HEK293 (cell line): ENCODE results near the gene TLE6.
A peak's percentile ranks its signal among the peaks of the same experiment; 100 is the strongest.
"Not testable (repeated sequence)": the region's sequence is repeated elsewhere in the genome, so short reads cannot be mapped to it uniquely, and the experiment has no call there.

ENCODE experiments used
- CTCF ChIA-PET: fragments of 350-600 bp; formaldehyde crosslinking; extraction: SDS; loops from one replicate; lab custom pipeline; 2021; ENCODE audit warnings: antibody characterized with exemption; lab: Yijun Ruan, JAX
- POLR2A ChIA-PET: fragments of 300-600 bp; formaldehyde crosslinking; extraction: SDS; loops from one replicate; lab custom pipeline; 2020; ENCODE audit warnings: antibody characterized with exemption, inconsistent platforms; lab: Yijun Ruan, JAX
- H3K27ac ChIP-seq: fragments of 200-500 bp; sonication (Bioruptor generic); 2 replicates; pipeline ENCODE4 v1.5.1; 2014; ENCODE audit warnings: low read depth, low read length, control low read depth, inconsistent platforms; ENCODE audit errors: extremely low read depth
- H3K36me3 ChIP-seq, 2 experiments: fragments of 200-500 bp in 1 of 2; sonication (Bioruptor generic) in 1 of 2; 1 replicate in 1 of 2; 2 replicates in 1 of 2; pipeline ENCODE4 v1.5.1; 2014 to 2017; ENCODE audit warnings: inconsistent platforms in 2 of 2, low read length in 2 of 2; ENCODE audit not compliant: control insufficient read depth in 2 of 2, insufficient read depth in 1 of 2
- H3K4me1 ChIP-seq: fragments of 200-500 bp; sonication (Bioruptor generic); 2 replicates; pipeline ENCODE4 v1.5.1; 2014; ENCODE audit warnings: mild to moderate bottlenecking, low read length, inconsistent platforms; ENCODE audit not compliant: control insufficient read depth, insufficient read depth
- H3K4me3 ChIP-seq: 2 replicates; pipeline ENCODE4 v1.5.1; 2011; ENCODE audit warnings: low read depth, mild to moderate bottlenecking, control low read depth, low read length, moderate library complexity
- H3K9me3 ChIP-seq: fragments of 200-500 bp; sonication (Bioruptor generic); 2 replicates; pipeline ENCODE4 v1.5.1; 2014; ENCODE audit warnings: low read depth, low read length, inconsistent platforms; ENCODE audit not compliant: control insufficient read depth, insufficient read depth
- BCL11B ChIP-seq: fragments of 450-650 bp; formaldehyde crosslinking; IDR thresholded peaks from 2 replicates; pipeline ENCODE4 v1.5.1; 2016; ENCODE audit warnings: low read depth, missing biosample characterization, missing genetic modification characterization
- GFI1B ChIP-seq: fragments of 450-650 bp; formaldehyde crosslinking; IDR thresholded peaks from 2 replicates; pipeline ENCODE4 v1.5.1; 2016; ENCODE audit warnings: missing biosample characterization, missing genetic modification characterization
- GLIS1 ChIP-seq: fragments of 450-650 bp; formaldehyde crosslinking; IDR thresholded peaks from 2 replicates; pipeline ENCODE4 v1.5.1; 2016; ENCODE audit warnings: missing biosample characterization, missing genetic modification characterization
- PRDM2 ChIP-seq: fragments of 450-650 bp; formaldehyde crosslinking; IDR thresholded peaks from 2 replicates; pipeline ENCODE4 v1.5.1; 2016; ENCODE audit warnings: missing biosample characterization, missing genetic modification characterization, borderline replicate concordance
- PRDM4 ChIP-seq: fragments of 450-650 bp; formaldehyde crosslinking; IDR thresholded peaks from 2 replicates; pipeline ENCODE4 v1.5.1; 2017; ENCODE audit warnings: missing biosample characterization, missing genetic modification characterization
- YY1 ChIP-seq: fragments of 450-650 bp; formaldehyde crosslinking; IDR thresholded peaks from 2 replicates; pipeline ENCODE4 v1.5.1; 2018; ENCODE audit warnings: missing biosample characterization, missing genetic modification characterization
- ZBTB6 ChIP-seq: fragments of 450-650 bp; formaldehyde crosslinking; IDR thresholded peaks from 2 replicates; pipeline ENCODE4 v1.5.1; 2017; ENCODE audit warnings: missing biosample characterization, missing genetic modification characterization
- ZEB2 ChIP-seq: fragments of 450-650 bp; formaldehyde crosslinking; IDR thresholded peaks from 2 replicates; pipeline ENCODE4 v1.5.1; 2016; ENCODE audit warnings: missing biosample characterization, missing genetic modification characterization
- ZFP41 ChIP-seq: fragments of 450-650 bp; formaldehyde crosslinking; IDR thresholded peaks from 2 replicates; pipeline ENCODE4 v1.5.1; 2016; ENCODE audit warnings: missing biosample characterization, missing genetic modification characterization, borderline replicate concordance
- ZIC2 ChIP-seq: fragments of 450-650 bp; formaldehyde crosslinking; IDR thresholded peaks from 2 replicates; pipeline ENCODE4 v1.5.1; 2016; ENCODE audit warnings: missing biosample characterization, missing genetic modification characterization
- ZNF341 ChIP-seq: fragments of 450-650 bp; formaldehyde crosslinking; IDR thresholded peaks from 2 replicates; pipeline ENCODE4; 2016; ENCODE audit warnings: low read depth, missing biosample characterization, missing genetic modification characterization
- ZNF404 ChIP-seq: fragments of 450-650 bp; formaldehyde crosslinking; IDR thresholded peaks from 2 replicates; pipeline ENCODE4 v1.5.1; 2017; ENCODE audit warnings: missing biosample characterization, missing genetic modification characterization
- ZNF488 ChIP-seq: fragments of 450-650 bp; formaldehyde crosslinking; IDR thresholded peaks from 2 replicates; pipeline ENCODE4 v1.5.1; 2016; ENCODE audit warnings: missing biosample characterization, missing genetic modification characterization
- ZNF747 ChIP-seq: fragments of 450-650 bp; formaldehyde crosslinking; IDR thresholded peaks from 2 replicates; pipeline ENCODE4 v1.5.1; 2016; ENCODE audit warnings: missing biosample characterization, missing genetic modification characterization
- ZNF768 ChIP-seq: fragments of 450-650 bp; formaldehyde crosslinking; IDR thresholded peaks from 2 replicates; pipeline ENCODE4 v1.5.1; 2018; ENCODE audit warnings: missing biosample characterization, mild to moderate bottlenecking, missing genetic modification characterization
- ZSCAN4 ChIP-seq: fragments of 450-650 bp; formaldehyde crosslinking; IDR thresholded peaks from 2 replicates; pipeline ENCODE4 v1.5.1; 2017; ENCODE audit warnings: missing biosample characterization, missing genetic modification characterization
- TF ChIP-seq, protein P1 (sequence below): fragments of 450-650 bp; formaldehyde crosslinking; conservative IDR thresholded peaks from 2 replicates; pipeline ENCODE4 v1.5.1; 2016; ENCODE audit warnings: low read depth, missing biosample characterization, missing genetic modification characterization

Gene TLE6

DNA sequence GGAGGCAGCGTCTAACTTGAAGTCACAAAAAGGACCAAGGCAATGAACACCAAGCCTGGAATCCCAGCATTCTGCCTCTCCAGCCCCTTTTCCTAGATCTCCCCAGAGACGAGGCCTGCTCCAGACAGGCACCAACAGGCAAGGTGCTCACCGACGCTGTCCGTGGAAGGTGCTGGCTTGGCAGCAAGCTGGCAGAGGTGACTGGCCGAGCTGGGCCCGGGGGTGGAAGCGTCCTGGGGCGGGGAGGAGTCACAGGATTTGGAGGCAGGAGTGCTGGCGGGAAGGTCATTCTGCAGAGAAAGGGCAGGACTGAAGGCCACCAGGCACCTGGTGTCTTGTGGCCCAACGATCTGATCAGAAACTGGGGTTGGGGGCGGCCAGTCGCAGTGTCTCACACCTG lies 33.5 kb downstream of the TLE6 start (continued):
- TF ChIP-seq PRDM2 (tag by site-specific recombination) = no peak
- TF ChIP-seq ZNF747 (tag by site-specific recombination) = no peak
- TF ChIP-seq ZEB2 (tag by site-specific recombination) = no peak
- TF ChIP-seq BCL11B (tag by site-specific recombination) = no peak
- TF ChIP-seq PRDM4 (tag by site-specific recombination) = no peak
- TF ChIP-seq ZNF488 (tag by site-specific recombination) = no peak
- TF ChIP-seq GFI1B (tag by site-specific recombination) = no peak

GRCh38 chr19:3012059-3012458 lies 34.7 kb downstream of the TLE6 start:
- H3K4me1 ChIP-seq, H3K27ac ChIP-seq, CTCF ChIA-PET, H3K36me3 ChIP-seq, H3K4me3 ChIP-seq: not testable (repeated sequence)
- TF ChIP-seq ZBTB6 (tag by site-specific recombination) = peak; percentile 83; the same call in 1 of the 2 replicates
- TF ChIP-seq, all 188 proteins: peak for 1; not testable (repeated sequence) for 187
- H3K9me3 ChIP-seq, POLR2A ChIA-PET: not testable (repeated sequence)

DNA sequence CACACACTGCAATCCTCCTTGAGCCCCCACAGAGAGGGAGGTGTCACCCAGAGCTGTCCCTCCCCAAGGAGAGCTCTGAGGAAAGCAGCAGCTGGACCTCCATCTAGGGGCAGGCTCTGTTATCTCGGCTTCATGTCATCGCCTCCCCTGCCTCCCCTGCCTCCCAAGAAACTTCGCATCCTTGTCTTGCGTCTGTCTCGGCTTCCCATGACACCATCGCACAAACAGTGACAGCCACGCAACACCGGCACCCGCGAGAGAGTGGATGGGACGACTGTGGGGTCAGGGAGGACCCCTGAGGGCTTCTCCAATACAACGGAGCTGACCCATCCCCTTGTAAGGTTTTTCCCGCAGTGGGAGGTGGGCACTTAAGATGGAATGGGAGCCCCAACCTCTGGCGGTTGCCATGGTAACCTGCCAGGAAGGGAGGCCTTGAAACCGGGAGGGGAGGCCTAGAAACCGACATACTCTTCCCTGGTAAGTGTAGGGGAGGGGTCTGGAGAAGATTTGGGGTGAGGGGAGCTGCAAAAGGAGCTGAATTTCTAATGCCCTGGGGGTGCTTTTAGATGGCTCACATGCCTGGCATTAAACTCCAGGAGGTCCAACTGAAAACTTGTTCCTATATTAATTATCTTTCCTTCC lies 35.4 kb downstream of the TLE6 start:
- Histone ChIP-seq H3K9me3 (no peaks in the 10 kb centered on the region), H3K27ac (no peak overlapping the region), H3K4me3 (no peak overlapping the region), H3K4me1 (no peaks in the 10 kb centered on the region), H3K36me3 (no peaks in the 10 kb centered on the region)
- CTCF ChIA-PET = interaction anchor here (1.0 to 1.2 kb wide), 3 partner anchors 24 to 151 kb away, joined by 4 to 7 read pairs (median 4); no protein-coding TSS in a partner anchor
- POLR2A ChIA-PET = interaction anchor here (0.6 kb wide), 1 partner anchor 14 kb away, joined by 4 read pairs; no protein-coding TSS in a partner anchor
- TF ChIP-seq YY1 (tag by site-specific recombination) = no peak
- peak; percentile 65 for TF ChIP-seq ZNF341 (tag by site-specific recombination)
- TF ChIP-seq, protein P1, sequence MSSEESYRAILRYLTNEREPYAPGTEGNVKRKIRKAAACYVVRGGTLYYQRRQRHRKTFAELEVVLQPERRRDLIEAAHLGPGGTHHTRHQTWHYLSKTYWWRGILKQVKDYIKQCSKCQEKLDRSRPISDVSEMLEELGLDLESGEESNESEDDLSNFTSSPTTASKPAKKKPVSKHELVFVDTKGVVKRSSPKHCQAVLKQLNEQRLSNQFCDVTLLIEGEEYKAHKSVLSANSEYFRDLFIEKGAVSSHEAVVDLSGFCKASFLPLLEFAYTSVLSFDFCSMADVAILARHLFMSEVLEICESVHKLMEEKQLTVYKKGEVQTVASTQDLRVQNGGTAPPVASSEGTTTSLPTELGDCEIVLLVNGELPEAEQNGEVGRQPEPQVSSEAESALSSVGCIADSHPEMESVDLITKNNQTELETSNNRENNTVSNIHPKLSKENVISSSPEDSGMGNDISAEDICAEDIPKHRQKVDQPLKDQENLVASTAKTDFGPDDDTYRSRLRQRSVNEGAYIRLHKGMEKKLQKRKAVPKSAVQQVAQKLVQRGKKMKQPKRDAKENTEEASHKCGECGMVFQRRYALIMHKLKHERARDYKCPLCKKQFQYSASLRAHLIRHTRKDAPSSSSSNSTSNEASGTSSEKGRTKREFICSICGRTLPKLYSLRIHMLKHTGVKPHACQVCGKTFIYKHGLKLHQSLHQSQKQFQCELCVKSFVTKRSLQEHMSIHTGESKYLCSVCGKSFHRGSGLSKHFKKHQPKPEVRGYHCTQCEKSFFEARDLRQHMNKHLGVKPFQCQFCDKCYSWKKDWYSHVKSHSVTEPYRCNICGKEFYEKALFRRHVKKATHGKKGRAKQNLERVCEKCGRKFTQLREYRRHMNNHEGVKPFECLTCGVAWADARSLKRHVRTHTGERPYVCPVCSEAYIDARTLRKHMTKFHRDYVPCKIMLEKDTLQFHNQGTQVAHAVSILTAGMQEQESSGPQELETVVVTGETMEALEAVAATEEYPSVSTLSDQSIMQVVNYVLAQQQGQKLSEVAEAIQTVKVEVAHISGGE (tag by site-specific recombination) = no peak
- no peak for TF ChIP-seq ZFP41 (tag by site-specific recombination)
- no peak for TF ChIP-seq ZNF404
- no peak for TF ChIP-seq ZSCAN4 (tag by site-specific recombination)
- TF ChIP-seq GLIS1 = peak; percentile 71
- peak; percentile 18; the same call in 1 of the 2 replicates for TF ChIP-seq ZIC2 (tag by site-specific recombination)
- TF ChIP-seq ZNF768 (tag by site-specific recombination) = no peak
